ENCODE measurements around the gene SYNJ2BP. TPM values are rescaled to one million over a fixed set of nuclear protein-coding genes. Genes with fewer than 3 reads are reported as not detected.

The SYNJ2BP gene
- total RNA-seq, 4 donors from 2014 or later: 28.1 to 44.9 (median 37.7) TPM

DNA sequence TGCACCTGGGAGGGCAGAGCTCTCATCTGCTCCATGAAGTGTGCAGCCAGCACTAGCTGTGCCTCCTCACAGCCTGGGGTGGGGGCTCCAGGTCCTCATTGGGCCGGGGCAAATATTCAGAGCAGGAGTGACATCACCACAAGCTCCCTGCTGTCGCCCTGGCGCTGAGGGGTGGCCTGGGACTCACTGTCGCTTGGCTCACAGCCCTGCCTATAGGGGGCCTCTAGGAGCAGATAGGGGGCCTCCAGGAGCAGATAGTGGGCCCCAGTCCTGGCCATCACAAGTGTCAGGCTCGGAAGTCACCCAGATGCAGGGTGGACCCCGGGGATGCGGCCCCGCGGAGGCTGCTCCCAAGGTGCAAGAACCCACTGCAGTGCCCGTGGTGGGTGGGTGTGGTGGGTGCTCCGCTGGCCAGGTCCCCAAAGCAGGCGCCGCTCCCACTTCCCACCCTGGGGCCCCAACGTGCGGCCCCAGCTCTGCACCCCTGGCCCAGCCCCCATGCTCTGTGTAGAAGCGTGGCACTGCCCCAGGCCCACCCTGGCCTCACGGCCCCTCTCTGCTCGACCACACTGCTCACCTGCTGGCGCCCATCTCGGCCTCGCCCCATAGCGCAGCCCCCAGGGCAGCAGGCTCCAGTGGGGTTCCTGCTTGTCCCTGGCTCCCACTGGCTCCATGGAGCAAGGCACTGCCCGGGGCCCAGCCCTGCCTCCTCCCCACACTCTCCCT, 18.0 kb downstream of the SYNJ2BP start:
- 98% methylated on average over 7 of the region's 23 CpGs; no CpG with 5 or more reads in 1 of the 2 donors for WGBS, 2 donors

DNA sequence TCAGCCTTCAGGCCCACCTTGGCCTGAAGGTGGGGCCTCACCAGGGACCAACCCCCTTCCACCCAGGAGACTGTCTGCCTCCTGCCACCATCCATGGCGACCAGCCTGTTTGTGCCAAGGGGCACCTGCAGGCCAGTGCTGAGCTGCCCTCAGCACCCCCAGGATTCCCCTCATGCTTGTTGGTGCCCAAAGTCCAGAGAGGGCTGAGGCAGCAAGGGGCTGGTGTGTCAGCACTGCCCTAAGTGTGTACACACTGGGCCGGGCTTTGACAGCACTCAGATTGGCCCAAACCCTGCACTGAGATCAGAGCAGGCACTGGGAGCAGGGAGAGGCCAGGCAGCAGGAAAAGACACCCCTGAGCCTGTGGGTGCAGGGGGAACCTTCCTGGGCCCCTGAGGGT, 18.6 kb downstream of the SYNJ2BP start:
- Histone ChIP-seq H3K27me3 (no peaks in the 10 kb centered on the region), H3K4me3 (replicated peaks in 1 of 3) (no peak overlapping the region), H3K36me3 (no peaks in the 10 kb centered on the region), H3K9me3 (no peaks in the 10 kb centered on the region), H3K4me1 (no peaks in the 10 kb centered on the region), H3K27ac (no peak overlapping the region)
- intact Hi-C loops (cut with DNase I): no loop called here
- WGBS, 2 donors: no CpG with 5 or more reads among the region's 2 CpGs
- TF ChIP-seq, protein P1, sequence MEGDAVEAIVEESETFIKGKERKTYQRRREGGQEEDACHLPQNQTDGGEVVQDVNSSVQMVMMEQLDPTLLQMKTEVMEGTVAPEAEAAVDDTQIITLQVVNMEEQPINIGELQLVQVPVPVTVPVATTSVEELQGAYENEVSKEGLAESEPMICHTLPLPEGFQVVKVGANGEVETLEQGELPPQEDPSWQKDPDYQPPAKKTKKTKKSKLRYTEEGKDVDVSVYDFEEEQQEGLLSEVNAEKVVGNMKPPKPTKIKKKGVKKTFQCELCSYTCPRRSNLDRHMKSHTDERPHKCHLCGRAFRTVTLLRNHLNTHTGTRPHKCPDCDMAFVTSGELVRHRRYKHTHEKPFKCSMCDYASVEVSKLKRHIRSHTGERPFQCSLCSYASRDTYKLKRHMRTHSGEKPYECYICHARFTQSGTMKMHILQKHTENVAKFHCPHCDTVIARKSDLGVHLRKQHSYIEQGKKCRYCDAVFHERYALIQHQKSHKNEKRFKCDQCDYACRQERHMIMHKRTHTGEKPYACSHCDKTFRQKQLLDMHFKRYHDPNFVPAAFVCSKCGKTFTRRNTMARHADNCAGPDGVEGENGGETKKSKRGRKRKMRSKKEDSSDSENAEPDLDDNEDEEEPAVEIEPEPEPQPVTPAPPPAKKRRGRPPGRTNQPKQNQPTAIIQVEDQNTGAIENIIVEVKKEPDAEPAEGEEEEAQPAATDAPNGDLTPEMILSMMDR (IDR thresholded peaks at IDR 0.05): no peak
- TF ChIP-seq POLR2A (IDR thresholded peaks at IDR 0.05): no peak
- no peak for DNase-seq

More for the DNA sequence above, 18.0 kb downstream of the SYNJ2BP start:
- intact Hi-C loops (cut with DNase I): no loop called here
- no peak for DNase-seq
- TF ChIP-seq POLR2A (IDR thresholded peaks at IDR 0.05): no peak
- TF ChIP-seq, protein P1 (IDR thresholded peaks at IDR 0.05): no peak
- no peak overlapping the region for H3K27ac ChIP-seq
- H3K4me1 ChIP-seq: no peaks in the 10 kb centered on the region
- H3K9me3 ChIP-seq: no peaks in the 10 kb centered on the region
- H3K4me3 ChIP-seq (replicated peaks in 1 of 3): no peak overlapping the region
- no peaks in the 10 kb centered on the region for H3K36me3 ChIP-seq
- H3K27me3 ChIP-seq: no peaks in the 10 kb centered on the region

DNA sequence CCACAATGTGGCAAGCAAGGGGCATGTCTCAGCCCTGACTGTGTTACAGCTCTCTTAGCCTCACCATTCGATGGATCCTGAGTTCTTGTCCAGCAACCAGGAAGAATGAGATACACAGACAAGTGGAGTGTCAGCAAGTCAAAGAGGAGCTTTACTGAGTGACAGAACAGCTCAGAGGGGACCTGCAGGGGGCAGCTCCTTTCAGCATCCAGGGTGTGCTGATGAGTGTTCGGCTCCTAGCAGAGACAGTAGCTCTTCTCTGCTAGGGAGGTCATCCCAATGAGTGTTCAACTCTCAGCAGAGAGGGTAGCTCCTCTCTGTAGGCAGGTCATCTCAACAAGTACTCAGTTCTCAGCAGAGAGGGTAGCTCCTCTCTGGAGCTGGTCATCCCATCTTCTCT, 19.1 kb downstream of the SYNJ2BP start:
- Histone ChIP-seq H3K9me3 (no peaks in the 10 kb centered on the region), H3K4me3 (replicated peaks in 1 of 3) (no peak overlapping the region), H3K4me1 (no peaks in the 10 kb centered on the region), H3K27ac (no peak overlapping the region), H3K27me3 (no peaks in the 10 kb centered on the region), H3K36me3 (no peaks in the 10 kb centered on the region)
- intact Hi-C loops (cut with DNase I): no loop called here
- no peak for TF ChIP-seq POLR2A (IDR thresholded peaks at IDR 0.05)
- TF ChIP-seq, protein P1 (IDR thresholded peaks at IDR 0.05): no peak
- WGBS, 2 donors: 92 to 100% methylated on average over 2 of the region's 2 CpGs
- no peak for DNase-seq

DNA sequence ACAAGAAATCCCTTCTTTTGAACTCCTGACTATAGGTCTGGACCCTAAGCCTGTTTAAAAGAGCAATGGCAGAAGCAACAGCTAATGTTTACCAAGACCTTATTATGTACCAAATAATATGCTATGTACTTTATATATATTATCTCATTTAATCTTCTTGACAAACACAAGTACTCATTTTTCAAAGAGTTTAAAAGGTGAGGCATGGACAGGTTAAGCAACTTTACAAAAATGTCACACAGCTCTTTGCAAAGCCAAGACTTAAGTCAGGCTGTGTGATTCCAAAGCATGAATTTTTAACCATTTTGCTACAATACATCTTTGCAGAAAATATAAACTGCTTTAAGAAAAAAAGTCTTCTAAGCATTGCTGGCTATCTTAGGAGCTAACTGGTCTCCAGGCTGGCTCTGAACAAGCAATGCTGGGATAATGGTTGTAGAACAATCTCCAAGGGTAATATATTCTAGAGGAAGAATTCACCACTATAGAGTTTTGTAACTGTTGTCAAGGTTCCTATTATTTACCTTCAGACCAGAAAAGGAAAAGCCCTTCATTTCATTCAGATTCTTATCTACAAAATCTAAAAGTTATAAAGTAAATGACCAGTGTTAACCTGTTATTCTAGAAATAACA, 22.1 kb downstream of the SYNJ2BP start:
- TF ChIP-seq, protein P1 (IDR thresholded peaks at IDR 0.05): no peak
- no peak for TF ChIP-seq POLR2A (IDR thresholded peaks at IDR 0.05)
- no peaks in the 10 kb centered on the region for H3K9me3 ChIP-seq

DNA sequence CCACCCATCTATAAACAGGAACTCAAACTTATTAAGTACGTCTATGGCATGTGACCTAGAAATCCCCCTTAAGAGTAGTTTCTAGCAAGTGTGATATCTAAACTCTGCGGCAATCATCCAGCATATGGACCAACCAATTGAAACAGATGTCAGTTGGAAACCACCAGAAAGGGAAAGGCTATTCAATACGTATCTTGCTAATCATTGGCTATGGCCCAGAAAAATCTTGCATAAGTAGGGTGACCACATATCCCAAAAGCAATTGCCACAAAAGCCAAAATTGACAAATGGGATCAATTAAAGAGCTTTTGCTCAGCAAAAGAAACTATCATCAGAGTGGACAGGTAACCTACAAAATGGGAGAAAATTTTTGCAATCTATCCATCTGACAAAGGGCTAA, 24.2 kb downstream of the SYNJ2BP start:
- intact Hi-C loops (cut with DNase I): no loop called here
- no peak for DNase-seq
- 58 to 59% methylated on average over 3 of the region's 3 CpGs for WGBS, 2 donors
- Histone ChIP-seq H3K27me3 (no peaks in the 10 kb centered on the region), H3K4me1 (no peaks in the 10 kb centered on the region), H3K27ac (no peak overlapping the region), H3K36me3 (peaks cover 0 to 4% of the 10 kb centered on the region in 2 donors), H3K9me3 (no peaks in the 10 kb centered on the region), H3K4me3 (replicated peaks in 1 of 3) (no peak overlapping the region)
- TF ChIP-seq, protein P1 (IDR thresholded peaks at IDR 0.05): no peak
- no peak for TF ChIP-seq POLR2A (IDR thresholded peaks at IDR 0.05)

More for the DNA sequence above, 22.1 kb downstream of the SYNJ2BP start:
- no peaks in the 10 kb centered on the region for H3K4me1 ChIP-seq
- H3K27ac ChIP-seq: no peak overlapping the region
- intact Hi-C loops (cut with DNase I): no loop called here
- no peak overlapping the region for H3K4me3 ChIP-seq (replicated peaks in 1 of 3)
- H3K27me3 ChIP-seq: no peaks in the 10 kb centered on the region
- no peaks in the 10 kb centered on the region for H3K36me3 ChIP-seq
- no peak for DNase-seq

Data from thyroid gland (tissue), 4 donors.